HL-60/S4 treated with retinoic acid at 250 ng/mL for 4 days and 3 days (cell line): ENCODE data around the gene RAP1A.
"Not testable (repeated sequence)": the region's sequence is repeated elsewhere in the genome, so short reads cannot be mapped to it uniquely, and the experiment has no call there.

Experiments used
- in situ Hi-C: fragments of 300-500 bp; cut with MboI; formaldehyde crosslinking; loops from 2 replicates; pipeline ENCODE4 v1.7.0; 2022; ENCODE audit warnings: low sequenced_read_pairs

Gene RAP1A

GRCh38 chr1:111660204-111661150, 40.9 kb downstream of the RAP1A start:
- in situ Hi-C loops: loop anchor here (25.0 kb wide), 1 partner anchor 173 kb away; no protein-coding TSS in a partner anchor

- in situ Hi-C loops: loop anchor here (25.0 kb wide), 1 partner anchor 177 kb away; no protein-coding TSS in a partner anchor
Measured at GRCh38 chr1:111664652-111665051, 45.1 kb downstream of the RAP1A start.

- in situ Hi-C loops: loop anchor here (25.0 kb wide), 1 partner anchor 178 kb away; no protein-coding TSS in a partner anchor
Measured at GRCh38 chr1:111665497-111665896, 45.9 kb downstream of the RAP1A start.

- in situ Hi-C loops: loop anchor here (25.0 kb wide), 1 partner anchor 180 kb away; no protein-coding TSS in a partner anchor
Measured at GRCh38 chr1:111666828-111667227, 47.2 kb downstream of the RAP1A start.

- in situ Hi-C loops: loop anchor here (25.0 kb wide), 1 partner anchor 182 kb away; no protein-coding TSS in a partner anchor
Measured at GRCh38 chr1:111669268-111669667, 49.7 kb downstream of the RAP1A start.

DNA sequence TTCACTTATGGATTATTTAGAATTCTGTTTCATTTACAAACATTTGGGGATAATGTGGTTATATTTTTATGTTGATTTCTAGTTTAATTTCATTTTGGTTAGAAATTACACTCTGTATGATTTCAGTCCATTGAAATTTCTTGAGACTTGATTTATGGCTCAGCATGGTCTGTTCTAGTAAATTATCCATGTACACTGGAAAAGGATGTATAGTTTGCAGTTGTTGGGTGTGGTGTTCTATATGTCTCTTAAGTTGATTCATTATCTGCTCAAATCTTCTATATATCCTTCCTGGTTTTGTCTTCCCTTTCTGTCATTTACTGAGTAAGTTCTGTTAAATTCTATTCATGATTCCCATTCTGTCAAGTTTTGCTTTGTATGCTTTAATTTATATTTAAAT, 52.3 kb downstream of the RAP1A start:
- in situ Hi-C loops: loop anchor here (25.0 kb wide), 1 partner anchor 185 kb away; no protein-coding TSS in a partner anchor

DNA sequence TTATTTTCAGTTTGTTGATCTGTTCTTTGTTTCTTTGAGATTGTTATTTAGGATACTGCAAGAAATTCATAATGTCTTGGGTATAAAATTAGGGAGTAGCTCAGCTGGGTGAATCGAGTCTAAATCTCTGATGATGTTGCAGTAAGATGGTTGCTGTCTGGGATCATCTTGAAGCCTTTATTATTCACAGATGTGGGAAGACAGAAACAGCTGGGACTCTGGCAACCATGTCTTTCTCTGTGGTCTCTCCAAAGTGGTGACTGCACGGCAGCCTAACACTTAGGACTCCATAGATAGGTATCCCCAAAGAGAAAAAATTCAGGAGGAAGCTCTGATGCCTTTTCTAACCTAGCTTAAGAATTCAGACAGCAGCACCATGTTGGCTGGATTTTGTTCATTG, 52.7 kb downstream of the RAP1A start:
- in situ Hi-C loops: loop anchor here (25.0 kb wide), 1 partner anchor 185 kb away; no protein-coding TSS in a partner anchor

DNA sequence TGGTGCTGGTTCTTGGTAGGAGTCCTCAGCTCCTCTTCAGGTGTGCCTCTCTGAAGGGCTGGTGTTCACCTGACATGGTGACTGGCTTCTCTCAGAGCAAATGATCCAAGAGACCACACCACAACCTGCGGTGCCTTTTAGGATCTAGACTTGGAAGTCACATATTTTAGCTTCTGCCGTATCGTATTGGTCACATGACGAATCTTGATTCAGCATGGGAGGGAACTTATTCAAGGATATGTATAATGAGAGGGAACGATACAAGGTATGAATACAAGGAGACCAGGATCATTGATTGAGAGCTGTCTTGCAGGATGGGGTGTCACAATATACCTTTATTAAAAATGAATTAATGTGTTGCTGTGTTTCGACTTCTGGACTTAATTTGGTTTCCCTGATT, 58.0 kb downstream of the RAP1A start:
- in situ Hi-C loops: no loop called here

DNA sequence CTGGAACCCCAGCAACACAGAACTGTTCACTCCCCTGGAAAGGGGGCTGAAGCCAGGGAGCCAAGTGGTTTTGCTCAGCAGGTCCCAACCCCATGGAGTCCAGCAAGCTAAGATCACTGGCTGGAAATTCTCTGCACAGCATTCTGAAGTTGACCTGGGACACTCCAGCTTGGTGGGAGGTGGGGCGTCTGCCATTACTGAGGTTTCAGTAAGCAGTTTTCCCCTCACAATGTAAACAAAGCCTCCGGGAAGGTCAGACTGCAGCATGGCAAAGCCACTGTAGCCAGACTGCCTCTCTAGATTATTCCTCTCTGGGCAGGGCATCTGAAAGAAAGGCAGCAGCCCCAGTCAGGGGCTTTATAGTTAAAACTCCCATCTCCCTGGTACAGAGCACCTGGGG, 60.0 kb downstream of the RAP1A start:
- in situ Hi-C loops: no loop called here

GRCh38 chr1:111680212-111680800, 60.7 kb downstream of the RAP1A start:
- in situ Hi-C loops: not testable (repeated sequence)

GRCh38 chr1:111685293-111686153, 65.9 kb downstream of the RAP1A start:
- in situ Hi-C loops: not testable (repeated sequence)

GRCh38 chr1:111690306-111690617, 70.7 kb downstream of the RAP1A start:
- in situ Hi-C loops: no loop called here

- in situ Hi-C loops: no loop called here
Measured at GRCh38 chr1:111691886-111692285, 72.3 kb downstream of the RAP1A start.

DNA sequence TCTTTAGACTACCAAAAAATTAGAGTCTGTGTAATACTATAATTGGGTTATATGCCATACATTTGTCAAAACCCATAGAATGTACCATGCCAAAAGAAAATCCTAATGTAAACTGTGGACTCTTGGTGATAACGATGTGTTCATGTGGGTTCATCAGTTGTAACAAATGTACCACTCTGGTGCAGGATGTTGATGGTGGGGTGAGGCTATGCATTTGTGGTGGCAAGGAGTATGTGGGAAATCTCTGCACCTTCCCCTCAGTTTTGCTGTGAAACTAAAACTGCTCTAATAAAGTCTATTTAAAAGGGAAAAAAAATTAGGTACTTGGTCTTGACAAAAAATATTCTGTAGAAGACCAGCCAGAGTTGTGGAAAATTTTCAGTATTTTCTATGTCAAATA, 76.2 kb downstream of the RAP1A start:
- in situ Hi-C loops: no loop called here

- in situ Hi-C loops: no loop called here
Measured at GRCh38 chr1:111696330-111696729, 76.7 kb downstream of the RAP1A start.

DNA sequence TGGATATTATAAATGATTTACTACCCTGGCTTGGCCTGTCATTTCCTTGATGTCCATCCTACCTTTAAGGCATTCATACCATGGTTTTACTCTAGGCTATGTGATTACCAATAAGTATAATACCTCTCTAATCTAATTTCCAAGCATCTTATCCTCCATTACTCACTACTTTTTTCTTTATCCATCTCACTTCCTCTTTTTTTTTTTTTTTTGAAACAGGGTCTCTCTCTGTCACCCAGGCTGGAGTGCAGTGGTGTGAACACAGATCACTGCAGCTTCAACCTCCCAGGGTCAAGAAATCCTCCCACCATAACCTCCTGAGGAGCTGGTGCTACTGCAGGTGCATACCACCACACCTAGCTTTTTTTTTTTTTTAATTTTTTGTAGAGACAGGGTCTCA, 79.7 kb downstream of the RAP1A start:
- in situ Hi-C loops: no loop called here

DNA sequence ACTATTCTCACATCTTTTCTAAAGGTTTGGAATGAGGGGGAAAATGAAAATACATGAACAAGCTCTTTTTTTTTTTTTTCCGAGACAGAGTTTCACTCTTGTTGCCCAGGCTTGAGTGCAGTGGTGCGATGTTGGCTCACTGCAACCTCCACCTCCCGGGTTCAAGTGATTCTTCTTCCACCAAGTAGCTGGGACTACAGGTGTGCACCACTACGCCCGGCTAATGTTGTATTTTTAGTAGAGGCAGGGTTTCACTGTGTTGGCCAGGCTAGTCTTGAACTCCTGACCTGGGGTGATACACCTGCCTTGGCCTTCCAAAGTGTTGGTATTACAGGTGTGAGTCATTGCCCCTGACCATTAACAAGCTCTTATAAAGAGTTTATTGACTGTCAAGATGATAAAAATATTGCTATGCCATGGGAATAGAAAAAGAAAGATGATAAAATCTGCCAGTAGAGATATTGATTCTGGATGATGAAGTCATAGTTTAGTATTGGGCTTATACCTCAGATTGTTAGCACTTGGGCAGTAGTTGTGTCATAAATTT, 83.0 kb downstream of the RAP1A start:
- in situ Hi-C loops: loop anchor here (5.0 kb wide), 1 partner anchor 55 kb away; the partner anchor contains the start of gene DDX20

GRCh38 chr1:111704240-111704639, 84.7 kb downstream of the RAP1A start:
- in situ Hi-C loops: loop anchor here (5.0 kb wide), 1 partner anchor 53 kb away; the partner anchor contains the start of gene DDX20

- in situ Hi-C loops: loop anchor here (5.0 kb wide), 1 partner anchor 53 kb away; the partner anchor contains the start of gene DDX20
Measured at GRCh38 chr1:111704776-111705175, 85.2 kb downstream of the RAP1A start.

GRCh38 chr1:111705841-111706240, 86.3 kb downstream of the RAP1A start:
- in situ Hi-C loops: no loop called here
